HG02973 (cell line): Measurements from ENCODE around the gene TPBG.
"Not testable (repeated sequence)": the region's sequence is repeated elsewhere in the genome, so short reads cannot be mapped to it uniquely, and the experiment has no call there.

ENCODE experiments used
- ATAC-seq: cut with Tn5 transposase; IDR thresholded peaks from one replicate; pipeline ENCODE4 v1.9.1; 2021; ENCODE audit warnings: moderate library complexity; ENCODE audit not compliant: unreplicated experiment

The TPBG gene

GRCh38 chr6:82374516-82374915 is 10.9 kb downstream of the TPBG start:
- ATAC-seq = no peak

- no peak for ATAC-seq
Measured at GRCh38 chr6:82376636-82377035, 13.0 kb downstream of the TPBG start.

GRCh38 chr6:82380566-82381185 is 17.1 kb downstream of the TPBG start:
- no peak for ATAC-seq

GRCh38 chr6:82381278-82381677 is 17.7 kb downstream of the TPBG start:
- ATAC-seq = peak; percentile 67

- no peak for ATAC-seq
Measured at GRCh38 chr6:82385102-82385501, 21.5 kb downstream of the TPBG start.

GRCh38 chr6:82385546-82385945 is 21.9 kb downstream of the TPBG start:
- ATAC-seq = no peak

- ATAC-seq = no peak
Measured at GRCh38 chr6:82385961-82386360, 22.3 kb downstream of the TPBG start.

GRCh38 chr6:82394770-82395169 is 31.2 kb downstream of the TPBG start:
- not testable (repeated sequence) for ATAC-seq

- peak; percentile 90 for ATAC-seq
Measured at GRCh38 chr6:82396964-82397751, 33.5 kb downstream of the TPBG start.

- no peak for ATAC-seq
Measured at GRCh38 chr6:82397962-82398692, 34.5 kb downstream of the TPBG start.

- ATAC-seq = peak; percentile 51
Measured at GRCh38 chr6:82408952-82409431, 45.4 kb downstream of the TPBG start.

- ATAC-seq = no peak
Measured at GRCh38 chr6:82410151-82410648, 46.6 kb downstream of the TPBG start.

GRCh38 chr6:82413868-82414267 is 50.3 kb downstream of the TPBG start:
- no peak for ATAC-seq

GRCh38 chr6:82415820-82416219 is 52.2 kb downstream of the TPBG start:
- no peak for ATAC-seq

GRCh38 chr6:82416346-82416745 is 52.7 kb downstream of the TPBG start:
- no peak for ATAC-seq
